SU-DHL-6 (cell line): Measurements from ENCODE around the gene KRTAP12-1.

Experiments
- H2AFZ ChIP-seq: fragments of 200-600 bp; sonication (generic); 2 replicates; pipeline ENCODE4 v1.6.1; 2014; ENCODE audit warnings: low read depth, mild to moderate bottlenecking, moderate library complexity, mixed read lengths, antibody characterized with exemption, low read length; ENCODE audit not compliant: severe bottlenecking
- H3F3A ChIP-seq: fragments of 200-600 bp; shearing (Covaris generic); 2 replicates; pipeline ENCODE4 v1.6.0; 2016; ENCODE audit warnings: antibody characterized with exemption, mild to moderate bottlenecking; ENCODE audit not compliant: insufficient read depth
- H3K27ac ChIP-seq: fragments of 200-600 bp; sonication (generic); 2 replicates; pipeline ENCODE4 v1.5.1; 2016; ENCODE audit warnings: low read depth, mild to moderate bottlenecking, low read length, moderate library complexity, mixed read lengths
- H3K27me3 ChIP-seq: fragments of 200-600 bp; sonication (generic), shearing (Covaris generic); 2 replicates; pipeline ENCODE4 v1.6.0; 2014; ENCODE audit warnings: mild to moderate bottlenecking, low read length
- H3K36me3 ChIP-seq: fragments of 200-600 bp; sonication (generic); 2 replicates; pipeline ENCODE4 v1.6.1; 2014; ENCODE audit warnings: mild to moderate bottlenecking, low read length, mixed read lengths
- H3K4me2 ChIP-seq: fragments of 300-600, 200-600 bp; shearing (Covaris generic), sonication (generic); 2 replicates; pipeline ENCODE4 v1.6.0; 2014; ENCODE audit warnings: low read length, low read depth, mild to moderate bottlenecking; ENCODE audit not compliant: poor library complexity, severe bottlenecking
- H3K4me3 ChIP-seq: fragments of 200-600 bp; sonication (generic); 2 replicates; pipeline ENCODE4 v1.5.1; 2014; ENCODE audit warnings: antibody characterized with exemption, low read length, mild to moderate bottlenecking, mixed read lengths; ENCODE audit not compliant: insufficient read depth, poor library complexity, severe bottlenecking
- H3K79me2 ChIP-seq: fragments of 200-600 bp; sonication (generic); 2 replicates; pipeline ENCODE4 v1.6.1; 2014; ENCODE audit warnings: mild to moderate bottlenecking, low read length, moderate library complexity; ENCODE audit not compliant: insufficient read depth
- H3K9ac ChIP-seq: fragments of 200-600 bp; sonication (generic); 2 replicates; pipeline ENCODE4 v1.7.0; 2014; ENCODE audit warnings: mild to moderate bottlenecking, low read length
- H3K9me2 ChIP-seq: fragments of 200-600 bp; sonication (generic); replicated peaks from 2 replicates; pipeline ENCODE4 v1.6.1; 2014; ENCODE audit warnings: low read length; ENCODE audit not compliant: insufficient read depth
- H3K9me3 ChIP-seq: fragments of 200-600 bp; sonication (generic); 2 replicates; pipeline ENCODE4 v1.6.1; 2014; ENCODE audit warnings: low read length, mixed read lengths; ENCODE audit not compliant: insufficient read depth
- H4K20me1 ChIP-seq: fragments of 200-600 bp; sonication (generic); 2 replicates; pipeline ENCODE4 v1.6.1; 2014; ENCODE audit warnings: low read depth, mild to moderate bottlenecking, antibody characterized with exemption, low read length, moderate library complexity, mixed read lengths
- CTCF ChIP-seq: fragments of 200-600 bp; sonication (generic); IDR thresholded peaks from one replicate; pipeline ENCODE4 v1.5.1; 2017; ENCODE audit warnings: antibody characterized with exemption, mild to moderate bottlenecking, low read length, moderate library complexity; ENCODE audit not compliant: insufficient read depth, poor library complexity, severe bottlenecking
- EZH2phosphoT487 ChIP-seq: fragments of 200-600 bp; sonication (generic), shearing (Covaris generic); conservative IDR thresholded peaks from 2 replicates; pipeline ENCODE4 v1.6.1; 2018; ENCODE audit warnings: mild to moderate bottlenecking, antibody characterized with exemption, low read length, moderate library complexity, mixed read lengths

KRTAP12-1 gene

GRCh38 chr21:44708213-44708865, 26.4 kb upstream of the KRTAP12-1 start:
- no peaks in the 10 kb centered on the region for H3K36me3 ChIP-seq
- no peaks in the 10 kb centered on the region for H3K27me3 ChIP-seq
- no peak for TF ChIP-seq EZH2phosphoT487
- TF ChIP-seq CTCF: no peak
- no peak overlapping the region for H3K4me2 ChIP-seq
- no peak overlapping the region for H2AFZ ChIP-seq
- no peak overlapping the region for H3K9ac ChIP-seq
- H3K79me2 ChIP-seq: no peaks in the 10 kb centered on the region
- H3K4me3 ChIP-seq: no peak overlapping the region
- H3K9me3 ChIP-seq: no peaks in the 10 kb centered on the region
- H3K27ac ChIP-seq: no peak overlapping the region
- no peaks in the 10 kb centered on the region for H3F3A ChIP-seq
- no peaks in the 10 kb centered on the region for H4K20me1 ChIP-seq
- no peaks in the 10 kb centered on the region for H3K9me2 ChIP-seq

DNA sequence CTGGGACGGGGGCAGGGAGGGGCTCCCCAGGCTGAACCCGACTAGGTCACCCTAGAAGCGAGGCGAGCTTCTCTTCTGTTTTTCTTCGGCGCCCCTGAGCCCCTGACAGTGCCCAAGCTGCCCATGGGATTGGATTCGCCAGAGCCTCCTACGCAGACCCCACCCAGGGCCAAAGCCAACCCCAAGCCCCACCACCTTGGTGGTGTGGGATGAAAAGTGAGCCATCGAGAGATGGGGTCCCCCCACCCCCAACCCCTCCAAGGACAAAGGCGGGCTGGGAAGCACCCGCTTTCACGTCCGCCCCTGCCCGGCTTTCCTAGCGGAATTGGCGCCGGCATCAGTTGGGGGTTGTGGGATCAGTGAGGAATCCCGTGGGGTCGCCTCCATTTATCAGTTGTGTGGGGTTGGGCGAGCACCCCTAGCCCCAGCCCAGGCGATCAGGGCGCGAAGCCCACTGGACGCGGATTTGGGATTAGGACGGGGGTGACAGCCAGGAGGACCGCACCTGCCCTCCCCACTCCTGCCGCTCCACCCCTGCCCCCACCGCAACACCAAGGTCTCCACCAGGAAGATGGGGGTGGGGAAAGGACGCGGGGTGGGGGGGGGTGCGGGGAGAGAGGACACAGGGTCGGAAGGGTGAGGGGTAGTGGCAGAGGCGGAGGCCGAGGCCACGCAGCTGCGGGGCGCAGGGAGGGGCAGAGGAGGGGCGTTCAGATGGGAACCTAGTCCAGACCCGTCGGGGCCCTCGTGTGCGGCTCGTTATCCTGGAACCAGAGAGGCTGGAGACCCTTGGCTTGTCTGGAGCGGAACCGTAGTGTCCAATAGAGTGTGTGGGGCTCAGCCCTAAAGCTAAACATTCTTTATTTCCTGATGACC, 25.0 kb upstream of the KRTAP12-1 start:
- Histone ChIP-seq H3K27me3 (no peaks in the 10 kb centered on the region), H4K20me1 (no peaks in the 10 kb centered on the region), H3K36me3 (no peaks in the 10 kb centered on the region), H3K4me2 (no peak overlapping the region), H3K27ac (no peak overlapping the region), H3K9me3 (no peaks in the 10 kb centered on the region), H3K79me2 (no peaks in the 10 kb centered on the region), H2AFZ (no peak overlapping the region), H3K4me3 (no peak overlapping the region), H3K9me2 (no peaks in the 10 kb centered on the region), H3K9ac (no peak overlapping the region), H3F3A (no peaks in the 10 kb centered on the region)
- TF ChIP-seq EZH2phosphoT487 (no peak), CTCF (no peak)

GRCh38 chr21:44706026-44706705, 24.2 kb upstream of the KRTAP12-1 start:
- Histone ChIP-seq H3K27ac (no peak overlapping the region), H3K27me3 (no peaks in the 10 kb centered on the region), H3K36me3 (no peaks in the 10 kb centered on the region), H2AFZ (no peak overlapping the region), H3K9me3 (no peaks in the 10 kb centered on the region), H3K9ac (no peak overlapping the region), H3K4me3 (no peak overlapping the region), H3K79me2 (no peaks in the 10 kb centered on the region), H4K20me1 (no peaks in the 10 kb centered on the region), H3K4me2 (no peak overlapping the region), H3F3A (no peaks in the 10 kb centered on the region), H3K9me2 (no peaks in the 10 kb centered on the region)
- TF ChIP-seq EZH2phosphoT487 (no peak), CTCF (no peak)
